HEK293T (cell line): ENCODE measurements around the gene FPGS.
"Not testable (repeated sequence)": the region's sequence is repeated elsewhere in the genome, so short reads cannot be mapped to it uniquely, and the experiment has no call there.

Experiments used
- CTCF ChIA-PET: fragments of 350-600 bp; formaldehyde crosslinking; extraction: SDS; loops from one replicate; lab custom pipeline; 2021; ENCODE audit warnings: antibody characterized with exemption, inconsistent platforms; lab: Yijun Ruan, JAX
- POLR2A ChIA-PET: fragments of 350-600 bp; formaldehyde crosslinking; extraction: SDS; loops from one replicate; lab custom pipeline; 2020; ENCODE audit warnings: antibody characterized with exemption, inconsistent platforms; lab: Yijun Ruan, JAX
- DNase-seq: peaks from one replicate; pipeline ENCODE4 v3.0.0; 2012; ENCODE audit warnings: mixed read lengths; ENCODE audit errors: extremely low spot score
- ARNT ChIP-seq: fragments of 450-650 bp; IDR thresholded peaks from 2 replicates; pipeline ENCODE4 v1.6.1; 2017; ENCODE audit warnings: mild to moderate bottlenecking
- BHLHE40 ChIP-seq: fragments of 450-650 bp; IDR thresholded peaks from 2 replicates; pipeline ENCODE4 v1.6.1; 2016; ENCODE audit warnings: mild to moderate bottlenecking, moderate library complexity, borderline replicate concordance
- CTBP1 ChIP-seq: fragments of 450-650 bp; IDR thresholded peaks from 2 replicates; pipeline ENCODE4 v1.6.1; 2016; ENCODE audit warnings: borderline replicate concordance
- ELF4 ChIP-seq: fragments of 450-650 bp; IDR thresholded peaks from 2 replicates; pipeline ENCODE4 v1.6.1; 2017; ENCODE audit warnings: antibody characterized with exemption
- FOXA1 ChIP-seq: fragments of 450-650 bp; IDR thresholded peaks from 2 replicates; pipeline ENCODE4 v1.6.1; 2016; ENCODE audit warnings: mild to moderate bottlenecking
- FOXK2 ChIP-seq: fragments of 450-650 bp; IDR thresholded peaks from 2 replicates; pipeline ENCODE4 v1.6.1; 2016; ENCODE audit warnings: mild to moderate bottlenecking
- FOXM1 ChIP-seq: fragments of 450-650 bp; IDR thresholded peaks from 2 replicates; pipeline ENCODE4 v1.6.1; 2017; ENCODE audit warnings: mild to moderate bottlenecking, borderline replicate concordance
- HDGF ChIP-seq: fragments of 450-650 bp; IDR thresholded peaks from 2 replicates; pipeline ENCODE4 v1.6.1; 2017; ENCODE audit warnings: antibody characterized with exemption, borderline replicate concordance
- L3MBTL2 ChIP-seq: fragments of 450-650 bp; conservative IDR thresholded peaks from 2 replicates; pipeline ENCODE4 v1.6.1; 2016; ENCODE audit warnings: mild to moderate bottlenecking
- LEF1 ChIP-seq: fragments of 450-650 bp; IDR thresholded peaks from 2 replicates; pipeline ENCODE4 v1.6.1; 2017; ENCODE audit warnings: mild to moderate bottlenecking, borderline replicate concordance
- NFRKB ChIP-seq: fragments of 450-650 bp; IDR thresholded peaks from 2 replicates; pipeline ENCODE4 v1.6.1; 2016; ENCODE audit warnings: mild to moderate bottlenecking, moderate library complexity
- SP1 ChIP-seq: fragments of 450-650 bp; IDR thresholded peaks from 2 replicates; pipeline ENCODE4 v1.6.1; 2017
- SUZ12 ChIP-seq: fragments of 450-650 bp; IDR thresholded peaks from 2 replicates; pipeline ENCODE4 v1.6.1; 2016; ENCODE audit warnings: mild to moderate bottlenecking
- TARDBP ChIP-seq: fragments of 450-650 bp; IDR thresholded peaks from 2 replicates; pipeline ENCODE4 v1.6.1; 2016
- ZNF384 ChIP-seq: fragments of 450-650 bp; IDR thresholded peaks from 2 replicates; pipeline ENCODE4 v1.6.1; 2016
- TF ChIP-seq, protein P1 (sequence below): fragments of 450-650 bp; IDR thresholded peaks from 2 replicates; pipeline ENCODE4 v1.6.1; 2016

The FPGS gene

DNA sequence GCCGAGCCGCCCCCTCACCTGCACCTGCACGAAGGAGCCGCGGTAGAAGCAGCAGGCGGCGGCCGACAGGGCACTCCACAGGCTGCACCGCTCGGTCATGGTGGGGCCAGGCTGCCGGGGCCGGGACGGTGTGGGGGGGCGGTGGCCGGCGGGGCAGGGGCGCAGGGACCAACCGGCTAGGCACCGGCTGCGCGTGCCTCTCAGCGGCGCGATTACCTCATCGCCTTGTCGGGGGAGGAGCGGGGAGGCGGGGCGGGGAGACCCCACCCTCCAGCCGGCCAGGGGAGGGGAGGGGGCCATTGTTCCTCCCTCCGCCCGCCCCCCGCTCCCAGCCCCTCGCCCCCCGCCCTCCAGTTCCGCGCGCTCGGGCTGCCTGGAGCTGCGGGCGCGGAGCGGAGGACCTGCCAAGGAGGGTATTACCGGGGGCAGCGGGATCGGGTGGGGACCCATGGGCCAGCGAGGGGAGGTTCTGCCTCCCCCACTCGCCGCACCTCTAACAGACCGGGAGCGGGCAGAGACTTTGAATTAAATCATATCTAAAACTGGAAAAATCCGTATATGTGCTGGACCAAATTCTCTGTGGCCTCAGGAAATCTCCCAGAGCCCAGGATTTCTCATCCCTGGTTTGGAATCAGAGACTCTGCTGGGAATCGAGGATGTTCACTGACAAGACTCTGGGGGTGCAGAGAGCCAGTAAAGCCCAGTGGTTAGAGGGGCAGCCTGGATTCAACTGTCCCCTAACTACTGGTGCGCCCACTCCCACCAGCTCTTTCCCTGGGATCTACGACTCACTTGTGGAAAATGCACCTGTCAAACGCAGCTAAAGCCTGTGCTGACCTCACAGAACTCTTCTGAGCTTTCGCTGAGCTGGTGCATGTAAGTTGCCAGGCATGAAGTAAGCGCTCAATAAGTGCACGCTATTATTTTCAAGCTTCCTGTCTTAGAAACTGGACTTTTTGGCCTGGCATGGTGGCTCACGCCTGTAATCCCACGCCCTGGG, 47.3 kb upstream of the FPGS start:
- POLR2A ChIA-PET: no interaction called here
- TF ChIP-seq, protein P1, sequence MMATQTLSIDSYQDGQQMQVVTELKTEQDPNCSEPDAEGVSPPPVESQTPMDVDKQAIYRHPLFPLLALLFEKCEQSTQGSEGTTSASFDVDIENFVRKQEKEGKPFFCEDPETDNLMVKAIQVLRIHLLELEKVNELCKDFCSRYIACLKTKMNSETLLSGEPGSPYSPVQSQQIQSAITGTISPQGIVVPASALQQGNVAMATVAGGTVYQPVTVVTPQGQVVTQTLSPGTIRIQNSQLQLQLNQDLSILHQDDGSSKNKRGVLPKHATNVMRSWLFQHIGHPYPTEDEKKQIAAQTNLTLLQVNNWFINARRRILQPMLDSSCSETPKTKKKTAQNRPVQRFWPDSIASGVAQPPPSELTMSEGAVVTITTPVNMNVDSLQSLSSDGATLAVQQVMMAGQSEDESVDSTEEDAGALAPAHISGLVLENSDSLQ: no peak
- TF ChIP-seq BHLHE40 (no peak), HDGF (no peak), TARDBP (no peak), LEF1 (no peak), FOXA1 (no peak), CTBP1 (no peak)
- no peak for DNase-seq
- CTCF ChIA-PET: interaction anchor here (0.7 kb wide), 1 partner anchor 102 kb away, joined by 5 read pairs; no protein-coding TSS in a partner anchor

DNA sequence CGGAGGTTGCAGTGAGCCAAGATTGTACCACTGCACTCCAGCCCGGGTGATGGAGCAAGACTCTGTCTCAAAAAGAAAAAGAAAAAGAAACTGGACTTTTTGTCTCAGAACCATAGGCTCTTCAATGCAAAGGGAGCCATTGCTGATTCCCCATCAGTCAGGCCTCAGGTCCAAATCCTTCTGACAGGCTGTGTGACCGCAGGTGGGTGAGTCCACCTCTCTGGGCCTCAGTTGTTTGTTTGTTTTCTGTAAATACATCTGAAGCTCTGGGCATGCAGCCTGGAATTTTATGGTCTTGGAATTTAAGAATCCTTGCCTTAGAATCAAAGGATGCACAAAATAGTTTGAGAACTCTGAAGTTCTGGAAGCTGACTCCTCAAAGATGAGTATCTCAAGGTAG, 46.4 kb upstream of the FPGS start:
- DNase-seq: no peak
- TF ChIP-seq ELF4 (no peak), FOXA1 (no peak), NFRKB (no peak), SUZ12 (no peak)
- ChIA-PET CTCF (interaction anchor here (0.6 to 0.7 kb wide), 2 partner anchors 101 to 174 kb away, joined by 5 to 8 read pairs; no protein-coding TSS in a partner anchor), POLR2A (no interaction called here)

DNA sequence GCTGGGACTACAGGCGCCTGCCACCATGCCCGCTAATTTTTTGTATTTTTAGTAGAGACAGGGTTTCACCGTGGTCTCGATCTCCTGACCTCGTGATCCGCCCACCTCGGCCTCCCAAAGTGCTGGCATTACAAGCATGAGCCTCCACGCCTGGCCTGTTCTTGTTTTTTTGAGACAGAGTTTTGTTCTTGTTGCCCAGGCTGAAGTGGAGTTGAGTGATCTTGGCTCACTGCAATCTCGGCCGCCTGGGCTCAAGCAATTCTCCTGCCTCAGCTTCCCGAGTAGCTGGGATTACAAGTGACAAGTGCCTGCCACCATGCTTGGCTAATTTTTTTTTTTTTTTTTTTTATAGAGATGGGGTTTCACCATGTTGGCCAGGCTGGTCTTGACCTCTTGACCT, 45.9 kb upstream of the FPGS start:
- POLR2A ChIA-PET, DNase-seq: not testable (repeated sequence)
- CTCF ChIA-PET: interaction anchor here (0.6 kb wide), 1 partner anchor 173 kb away, joined by 8 read pairs; no protein-coding TSS in a partner anchor

DNA sequence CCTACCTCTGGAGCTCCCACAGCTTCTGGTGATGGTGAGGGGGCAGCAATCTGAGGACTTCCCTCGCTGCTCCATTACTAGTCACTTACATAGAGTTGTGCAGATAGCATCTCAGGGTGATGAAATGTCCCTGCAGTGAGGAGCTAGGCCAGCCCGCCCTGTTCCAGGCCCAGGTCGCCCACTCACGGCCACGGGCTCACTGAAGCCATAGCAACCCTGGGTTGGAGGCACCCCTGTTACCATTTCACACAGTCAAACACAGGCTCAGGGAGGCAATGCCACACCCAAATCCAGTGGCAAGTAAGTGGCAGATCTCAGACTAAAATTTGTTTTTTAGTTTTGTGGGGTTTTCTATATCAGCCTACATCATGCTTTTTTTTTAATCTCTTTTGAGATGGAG, 43.8 kb upstream of the FPGS start:
- TF ChIP-seq NFRKB (no peak), BHLHE40 (no peak), ELF4 (no peak), SUZ12 (no peak), FOXM1 (no peak), LEF1 (no peak), ZNF384 (no peak), TARDBP (no peak), CTBP1 (no peak), ARNT (no peak), FOXK2 (no peak), L3MBTL2 (no peak), FOXA1 (no peak)
- TF ChIP-seq, protein P1: no peak
- ChIA-PET CTCF (no interaction called here), POLR2A (no interaction called here)
- DNase-seq: no peak

DNA sequence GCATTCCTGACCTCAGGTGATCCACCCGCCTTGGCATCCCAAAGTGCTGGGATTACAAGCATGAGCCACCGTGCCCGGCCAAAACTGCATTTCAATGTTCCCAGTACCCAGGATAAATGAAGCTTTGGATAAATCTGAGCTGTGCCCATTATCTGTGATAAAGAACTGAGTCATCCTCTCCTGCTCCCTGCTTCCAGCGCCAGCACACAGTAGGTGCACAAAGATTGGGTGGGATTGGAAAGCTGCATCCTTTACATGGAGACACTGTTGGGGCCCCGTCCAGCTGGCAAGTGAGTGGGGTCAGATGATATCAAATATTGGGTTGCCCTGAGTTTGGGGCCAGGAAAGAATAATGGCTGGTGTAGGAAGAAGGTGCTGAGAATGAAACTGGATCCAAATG, 41.6 kb upstream of the FPGS start:
- CTCF ChIA-PET: no interaction called here
- no peak for TF ChIP-seq HDGF
- no peak for TF ChIP-seq SUZ12
- TF ChIP-seq NFRKB: no peak
- TF ChIP-seq BHLHE40: no peak
- TF ChIP-seq FOXM1: no peak
- no peak for TF ChIP-seq SP1
- no peak for TF ChIP-seq ELF4
- POLR2A ChIA-PET: no interaction called here
- DNase-seq: no peak

DNA sequence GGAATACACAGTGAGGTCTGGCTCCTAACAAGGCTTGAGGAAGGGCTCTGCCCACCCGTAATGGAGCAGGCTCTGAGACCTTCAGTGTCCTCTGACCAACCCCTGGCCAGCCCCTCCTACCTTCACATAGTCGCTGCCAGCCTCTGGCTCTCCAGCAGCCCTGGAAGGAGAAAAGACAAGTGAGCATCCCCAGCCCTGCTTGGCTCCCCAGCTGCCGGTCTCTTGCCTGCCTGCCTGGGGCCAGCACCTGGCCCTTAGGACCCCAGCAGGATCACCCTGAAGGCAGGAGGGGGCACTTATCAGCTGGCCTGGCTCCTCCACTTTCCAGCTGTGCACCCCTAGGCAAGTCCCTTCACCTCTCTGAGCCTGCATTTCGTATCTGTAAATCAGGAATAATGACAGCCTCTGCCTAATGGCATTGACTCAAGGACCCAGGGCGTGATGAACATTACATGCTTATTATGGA, 41.2 kb upstream of the FPGS start:
- TF ChIP-seq SUZ12: no peak
- no peak for TF ChIP-seq BHLHE40
- TF ChIP-seq FOXM1: no peak
- no peak for TF ChIP-seq FOXA1
- TF ChIP-seq, protein P1: no peak
- TF ChIP-seq ELF4: no peak
- no peak for TF ChIP-seq FOXK2
- no peak for TF ChIP-seq LEF1
- TF ChIP-seq SP1: no peak
- TF ChIP-seq ZNF384: no peak
- no peak for DNase-seq
- ChIA-PET POLR2A (no interaction called here), CTCF (no interaction called here)
